Heart left ventricle (tissue), 16 donors: ENCODE measurements around the gene AACS. TPM values are rescaled to one million over a fixed set of nuclear protein-coding genes. Genes with fewer than 3 reads are reported as not detected.
A peak's percentile ranks its signal among the peaks of the same experiment; 100 is the strongest.

Experiments
- ATAC-seq, 4 donors: fragments of 200-7000 bp; cut with Tn5 transposase; one replicate each; pipeline ENCODE4 v1.9.1; 2020 to 2022; ENCODE audit warnings: moderate library complexity in 4 of 4, mild to moderate bottlenecking in 3 of 4, moderate number of reproducible peaks in 1 of 4
- DNase-seq, 5 donors: peaks; one replicate each; pipeline ENCODE4 v3.0.0-alpha.2; 2020
- H3K27ac ChIP-seq, 12 donors: fragments of 200-600 bp; sonication (generic) in 4 of 12; one replicate each; pipeline versions ENCODE4 v1.5.0 to v1.8.0; 2016 to 2022; ENCODE audit warnings: mild to moderate bottlenecking in 2 of 12
- H3K27me3 ChIP-seq, 9 donors: fragments of 200-600 bp; sonication (generic) in 2 of 9; one replicate each; pipeline versions ENCODE4 v1.5.1 to v1.8.0; 2016 to 2022; ENCODE audit warnings: mild to moderate bottlenecking in 3 of 9
- H3K36me3 ChIP-seq, 9 donors: fragments of 200-600 bp; sonication (generic) in 2 of 9; one replicate each; pipeline versions ENCODE4 v1.5.0 to v1.8.0; 2018 to 2022; ENCODE audit warnings: mild to moderate bottlenecking in 2 of 9
- H3K4me1 ChIP-seq, 12 donors: fragments of 200-600 bp; sonication (generic) in 4 of 12; one replicate each; pipeline versions ENCODE4 v1.5.0 to v1.8.0; 2016 to 2022; ENCODE audit warnings: mild to moderate bottlenecking in 3 of 12
- H3K4me3 ChIP-seq, 12 donors: fragments of 200-600 bp; sonication (generic) in 4 of 12; one replicate each; pipeline versions ENCODE4 v1.5.0 to v1.8.0; 2017 to 2022; ENCODE audit warnings: mild to moderate bottlenecking in 9 of 12, moderate library complexity in 4 of 12
- H3K9me3 ChIP-seq, 12 donors: fragments of 200-600 bp; sonication (generic) in 4 of 12; one replicate each; pipeline versions ENCODE4 v1.5.0 to v1.8.0; 2016 to 2022; ENCODE audit warnings: mild to moderate bottlenecking in 1 of 12
- POLR2A ChIP-seq, 2 donors: fragments of 450-650 bp; IDR thresholded peaks; one replicate each; pipeline ENCODE4 v1.6.1; 2017; ENCODE audit warnings: antibody characterized with exemption in 2 of 2, mild to moderate bottlenecking in 2 of 2, moderate library complexity in 2 of 2
- WGBS, 4 donors: extraction: QIAGEN DNeasy Blood & Tissue Kit in 2 of 4; methylation state at CpG; one replicate each; pipeline versions ENCODE4 v1.1.5 to v1.1.7; 2013 to 2018; 5-methylcytosine and 5-hydroxymethylcytosine counted together
- intact Hi-C, 10 donors: fragments of 100-400 bp; cut with DNase I; formaldehyde crosslinking; loops; one replicate each; pipeline versions ENCODE4 v1.11.1 to v1.14.2; 2022
- polyA plus RNA-seq, 2 donors: library from polyadenylated mRNA; stranded (reverse); fragments of 200-250 nt; gene quantifications; one replicate each; pipeline ENCODE4 v1.2.3, GENCODE V29; 2013
- total RNA-seq, 9 donors: library from RNA; depleted of rRNA in 2 of 9; stranded (reverse); fragments of >200 nt in 2 of 9; fragmentation: NEBNext Ultra II Directional in 3 of 9; extraction: Animal tissue kit (Norgen Biotek cat#: 25700) in 3 of 9; gene quantifications; one replicate each; pipeline versions ENCODE4 v1.1.0 to v1.2.4, GENCODE V29; 2016 to 2023
- TF ChIP-seq, protein P1 (sequence below), 12 donors: fragments of 200-600 bp; sonication (generic) in 4 of 12; IDR thresholded peaks; one replicate each; pipeline versions ENCODE4 v1.5.0 to v1.8.0; 2018 to 2022; ENCODE audit warnings: antibody characterized with exemption in 12 of 12, mild to moderate bottlenecking in 5 of 12
- donor health status: ischemic (EF 13 %, LVEDD 7.1; RV severe dilation, severe dysfunction).
- donor health status: healthy with polysubstance abuse.
- donor health status: DM: no; HTN: yes; CAD: no.
- donor health status: DM: no; HTN: no; CAD: no.
- donor health status: ischemic (EF 25% LVEDD 6.9; RV normal size, moderate dysfunction).
- donor health status: ischemic (EF 25% LVEDD 5.7; RV mildly dilated, moderate dysfunction).
- donor health status: healthy.
- donor health status: DM: yes; HTN: yes; CAD: no.
- donor health status: ischemic (EF 35%, LVEDD 5.7; RV mildly dilated, moderate dysfunction).
- donor health status: nonischemic (EF 11% LVEDD 7.7; RV severe dilation, severe dysfunction).
- donor health status: DM: yes; HTN: yes; CAD: no.
- donor health status: PGD.
- donor health status: ischemic (EF 29% LVEDD 5.4; RV normal size, mild dysfunction).
- donor health status: nonischemic (EF 23%, LVEDD 6.1; RV moderate dilation, normal function).

AACS gene
- total and polyA plus RNA-seq, 11 donors = 7.4 to 19.3 (median 12.4) TPM

DNA sequence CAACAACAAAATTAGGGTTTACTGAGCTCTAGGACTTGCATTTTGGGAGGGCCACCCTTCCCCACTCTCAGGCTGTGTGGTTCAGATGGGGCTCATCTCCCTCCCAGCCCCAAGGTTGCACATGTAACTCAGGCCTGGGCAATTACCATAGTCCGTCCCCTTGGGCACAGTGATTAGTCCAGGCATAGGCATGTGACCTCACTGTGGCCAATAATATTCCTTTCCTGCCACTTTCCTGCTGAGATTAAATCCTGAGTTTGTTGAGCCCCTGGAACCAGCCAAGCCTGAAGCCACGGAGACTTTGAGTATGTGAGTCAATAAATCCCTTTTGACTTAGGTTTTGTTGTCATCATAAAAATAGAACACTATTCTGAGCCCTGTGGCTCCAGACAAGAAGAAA lies 113.0 kb downstream of the AACS start:
- Histone ChIP-seq H3K4me3 (no peak overlapping the region), H3K9me3 (peaks cover 0 to 6% (median 0%) of the 10 kb centered on the region in 12 donors), H3K27me3 (peaks cover 0 to 20% (median 0%) of the 10 kb centered on the region in 9 donors), H3K4me1 (peaks cover 0 to 9% (median under 1%) of the 10 kb centered on the region in 12 donors), H3K36me3 (no peaks in the 10 kb centered on the region), H3K27ac (no peak overlapping the region)
- intact Hi-C loops = no loop called here
- ATAC-seq (no peak), DNase-seq (no peak)
- 77 to 88% (median 82%) methylated on average over 2 of the region's 2 CpGs for WGBS, 4 donors
- TF ChIP-seq, protein P1, sequence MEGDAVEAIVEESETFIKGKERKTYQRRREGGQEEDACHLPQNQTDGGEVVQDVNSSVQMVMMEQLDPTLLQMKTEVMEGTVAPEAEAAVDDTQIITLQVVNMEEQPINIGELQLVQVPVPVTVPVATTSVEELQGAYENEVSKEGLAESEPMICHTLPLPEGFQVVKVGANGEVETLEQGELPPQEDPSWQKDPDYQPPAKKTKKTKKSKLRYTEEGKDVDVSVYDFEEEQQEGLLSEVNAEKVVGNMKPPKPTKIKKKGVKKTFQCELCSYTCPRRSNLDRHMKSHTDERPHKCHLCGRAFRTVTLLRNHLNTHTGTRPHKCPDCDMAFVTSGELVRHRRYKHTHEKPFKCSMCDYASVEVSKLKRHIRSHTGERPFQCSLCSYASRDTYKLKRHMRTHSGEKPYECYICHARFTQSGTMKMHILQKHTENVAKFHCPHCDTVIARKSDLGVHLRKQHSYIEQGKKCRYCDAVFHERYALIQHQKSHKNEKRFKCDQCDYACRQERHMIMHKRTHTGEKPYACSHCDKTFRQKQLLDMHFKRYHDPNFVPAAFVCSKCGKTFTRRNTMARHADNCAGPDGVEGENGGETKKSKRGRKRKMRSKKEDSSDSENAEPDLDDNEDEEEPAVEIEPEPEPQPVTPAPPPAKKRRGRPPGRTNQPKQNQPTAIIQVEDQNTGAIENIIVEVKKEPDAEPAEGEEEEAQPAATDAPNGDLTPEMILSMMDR (IDR thresholded peaks at IDR 0.05) = no peak
- TF ChIP-seq POLR2A (IDR thresholded peaks at IDR 0.05) = no peak

DNA sequence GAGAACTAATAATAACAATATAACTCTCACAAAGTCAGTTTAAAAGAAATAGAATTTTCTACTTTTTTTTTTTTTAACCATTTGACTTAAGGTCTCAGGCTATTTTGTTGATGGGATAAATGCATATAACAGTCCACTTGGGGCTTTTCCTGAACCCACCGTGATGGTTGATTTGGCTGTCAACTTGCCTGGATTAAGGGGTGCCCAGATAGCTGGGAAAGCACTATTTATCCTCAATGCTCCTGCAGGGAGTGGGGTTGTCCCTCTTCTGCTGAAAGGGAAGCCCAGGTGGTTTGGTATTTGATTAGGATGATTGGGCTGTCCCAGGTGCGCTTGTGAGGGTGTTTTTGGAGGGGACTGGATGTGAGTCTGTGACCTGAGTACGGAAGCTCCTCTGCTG lies 114.9 kb downstream of the AACS start:
- H3K4me3 ChIP-seq = no peak overlapping the region
- H3K4me1 ChIP-seq = peaks cover 0 to 8% (median 3%) of the 10 kb centered on the region in 12 donors
- no peak for DNase-seq
- intact Hi-C loops = loop anchor here (5.0 to 10.0 kb wide), 9 partner anchors 75 to 1695 kb away; no protein-coding TSS in a partner anchor
- TF ChIP-seq, protein P1 (IDR thresholded peaks at IDR 0.05) = no peak
- no peak for TF ChIP-seq POLR2A (IDR thresholded peaks at IDR 0.05)
- no peak overlapping the region for H3K27ac ChIP-seq
- ATAC-seq = no peak
- WGBS, 4 donors = 83 to 93% (median 86%) methylated on average over 3 of the region's 3 CpGs
- peaks cover 0 to 37% (median 0%) of the 10 kb centered on the region in 9 donors for H3K27me3 ChIP-seq
- peaks cover 0 to 5% (median 0%) of the 10 kb centered on the region in 12 donors for H3K9me3 ChIP-seq
- H3K36me3 ChIP-seq = no peaks in the 10 kb centered on the region

DNA sequence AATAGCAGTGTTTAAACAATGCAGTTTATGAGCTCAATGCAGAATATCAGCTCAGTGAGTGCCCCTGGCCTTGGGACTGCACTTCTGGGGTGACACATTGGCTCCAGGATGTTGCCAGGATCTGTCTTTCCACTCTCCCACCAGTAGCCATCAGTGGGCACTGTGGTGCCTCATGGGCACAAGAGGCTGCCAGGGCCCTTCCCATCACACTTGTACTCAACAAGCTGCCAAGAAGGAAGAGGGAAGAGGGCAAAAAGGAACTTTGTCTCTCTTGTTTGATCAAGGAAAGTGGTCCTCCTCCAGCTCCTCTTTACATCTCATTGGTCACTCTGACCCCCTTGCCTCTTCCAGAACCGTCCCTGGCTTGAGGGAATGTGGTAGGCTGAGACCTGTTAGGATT lies 115.9 kb downstream of the AACS start:
- H3K4me3 ChIP-seq = no peak overlapping the region
- H3K27me3 ChIP-seq = peaks cover 0 to 39% (median 0%) of the 10 kb centered on the region in 9 donors
- H3K27ac ChIP-seq = no peak overlapping the region
- no peak for ATAC-seq
- TF ChIP-seq POLR2A (IDR thresholded peaks at IDR 0.05) = no peak
- TF ChIP-seq, protein P1 (IDR thresholded peaks at IDR 0.05) = no peak
- DNase-seq = no peak
- H3K36me3 ChIP-seq = no peaks in the 10 kb centered on the region
- H3K9me3 ChIP-seq = no peaks in the 10 kb centered on the region
- intact Hi-C loops = loop anchor here (5.0 to 10.0 kb wide), 9 partner anchors 76 to 1694 kb away; no protein-coding TSS in a partner anchor
- H3K4me1 ChIP-seq = peaks cover 0 to 17% (median 4%) of the 10 kb centered on the region in 12 donors
- 86 to 100% (median 94%) methylated on average over 1 of the region's 1 CpG for WGBS, 4 donors

DNA sequence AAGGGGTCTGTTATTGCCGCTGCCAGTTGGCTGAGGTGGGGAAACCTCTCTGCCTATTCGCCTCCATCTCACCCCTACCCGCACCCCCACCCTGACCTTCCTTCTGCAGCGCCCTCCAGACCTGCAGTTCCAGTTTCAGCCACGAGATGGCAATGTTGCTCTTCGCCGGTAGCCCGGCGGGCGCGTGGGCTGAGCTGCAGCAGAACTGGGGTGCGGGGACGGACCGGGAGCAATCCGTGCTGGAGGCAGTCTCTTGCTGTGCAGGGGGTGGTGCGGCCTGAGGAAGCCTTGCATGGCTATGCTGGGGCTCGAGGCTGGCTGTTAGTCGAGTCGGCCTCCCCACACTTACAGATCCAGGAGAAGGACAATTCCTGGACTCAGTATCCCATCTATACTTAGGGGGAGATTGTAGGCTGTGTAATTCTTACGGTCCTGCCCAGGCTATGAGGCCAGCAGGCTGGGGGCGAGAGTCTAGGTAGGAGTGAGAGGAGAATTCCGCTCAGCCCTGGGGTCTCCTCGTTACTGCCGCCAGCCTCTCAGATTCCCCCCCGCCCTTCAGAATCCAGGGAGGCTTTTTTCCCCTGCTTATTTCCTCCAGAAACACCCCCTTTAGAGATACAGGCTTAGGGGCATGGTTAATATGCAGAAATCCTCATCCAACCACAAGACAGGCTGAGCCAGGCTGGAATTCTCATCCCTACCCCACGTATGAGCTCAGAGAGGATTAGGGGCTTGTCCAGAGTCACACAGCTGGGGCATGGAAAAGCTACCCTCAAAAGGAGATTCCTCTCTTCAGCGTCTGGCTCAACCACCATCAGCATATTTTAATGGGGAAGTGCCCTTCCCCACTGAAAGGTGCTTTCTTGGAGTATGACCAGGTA lies 118.2 kb downstream of the AACS start:
- TF ChIP-seq, protein P1 (IDR thresholded peaks at IDR 0.05) = peak; percentile 97 to 100 (median 98)
- no peak for TF ChIP-seq POLR2A (IDR thresholded peaks at IDR 0.05)
- Histone ChIP-seq H3K27me3 (peaks cover 0 to 54% (median 15%) of the 10 kb centered on the region in 9 donors), H3K4me3 (peak overlapping the region in 1 of 12 donors; percentile 25), H3K9me3 (no peaks in the 10 kb centered on the region), H3K27ac (no peak overlapping the region), H3K4me1 (peaks cover 0 to 35% (median 10%) of the 10 kb centered on the region in 12 donors), H3K36me3 (no peaks in the 10 kb centered on the region)
- ATAC-seq (peak; percentile 51 to 82 (median 72)), DNase-seq (peak; percentile 58 to 87 (median 71))
- 3 to 5% (median 4%) methylated on average over 26 to 27 of the region's 27 CpGs for WGBS, 4 donors
- intact Hi-C loops = loop anchor here (1.0 to 10.0 kb wide), 12 partner anchors 79 to 1691 kb away; no protein-coding TSS in a partner anchor
